Kidney (tissue), 14 donors: ENCODE data around the gene DLGAP1. TPM values are rescaled to one million over a fixed set of nuclear protein-coding genes. Genes with fewer than 3 reads are reported as not detected.

Experiments
- DNase-seq, 5 donors: peaks; one replicate each; pipeline ENCODE4 v3.0.0-alpha.2; 2013 to 2020
- FAIRE-seq: peaks from 2 replicates; lab custom pipeline; 2012; peaks lifted over from hg19 to GRCh38; lab: Jason Lieb, UNC
- H3K27ac ChIP-seq, 2 donors: one replicate each; pipeline ENCODE4 v1.7.0; 2013; ENCODE audit warnings: low read depth in 2 of 2, low read length in 2 of 2, inconsistent platforms in 1 of 2
- H3K27me3 ChIP-seq: one replicate; pipeline ENCODE4 v1.7.1; 2013; ENCODE audit warnings: low read length, inconsistent platforms; ENCODE audit not compliant: control insufficient read depth, insufficient read depth
- H3K36me3 ChIP-seq, 3 donors: one replicate each; pipeline versions ENCODE4 v1.7.0 to v1.7.1; 2013; ENCODE audit warnings: low read length in 3 of 3, control low read depth in 1 of 3, inconsistent platforms in 1 of 3; ENCODE audit not compliant: insufficient read depth in 3 of 3, control insufficient read depth in 2 of 3
- H3K4me1 ChIP-seq, 3 donors: one replicate each; pipeline versions ENCODE4 v1.7.0 to v1.7.1; 2013; ENCODE audit warnings: low read length in 3 of 3, inconsistent platforms in 1 of 3, low read depth in 1 of 3; ENCODE audit not compliant: control insufficient read depth in 2 of 3, insufficient read depth in 2 of 3
- H3K4me3 ChIP-seq, 3 donors: one replicate each; pipeline versions ENCODE4 v1.7.0 to v1.8.1; 2013; ENCODE audit warnings: low read length in 3 of 3, control low read depth in 1 of 3, inconsistent platforms in 1 of 3
- H3K9ac ChIP-seq, 3 donors: one replicate each; pipeline versions ENCODE4 v1.7.0 to v1.7.1; 2013; ENCODE audit warnings: low read length in 3 of 3, control low read depth in 1 of 3, inconsistent platforms in 1 of 3
- H3K9me3 ChIP-seq, 3 donors: one replicate each; pipeline versions ENCODE4 v1.7.0 to v1.7.1; 2013; ENCODE audit warnings: low read length in 3 of 3, control low read depth in 1 of 3, inconsistent platforms in 1 of 3; ENCODE audit not compliant: control insufficient read depth in 2 of 3, insufficient read depth in 1 of 3
- CTCF ChIP-seq: IDR thresholded peaks from 3 replicates; pipeline ENCODE4 v1.5.1; 2012; ENCODE audit warnings: mild to moderate bottlenecking, moderate library complexity, borderline replicate concordance; ENCODE audit not compliant: insufficient read depth; ENCODE audit errors: extremely low read depth
- intact Hi-C: fragments of 100-400 bp; cut with DNase I; formaldehyde crosslinking; loops from one replicate; pipeline ENCODE4 v1.11.1; 2022
- polyA plus RNA-seq: library from polyadenylated mRNA; stranded (reverse); fragments of 350-450 nt; fragmentation: Illumina TruSeq; extraction: RNeasy Lipid Tissue Mini Kit (QIAGEN cat#74804); gene quantifications from one replicate; pipeline ENCODE4 v1.2.3, GENCODE V29; 2014; ENCODE audit warnings: low read depth, low replicate concordance; ENCODE audit not compliant: insufficient read depth
- total RNA-seq: library from RNA; stranded (reverse); fragmentation: NEBNext Ultra II Directional; extraction: Animal tissue kit (Norgen Biotek cat#: 25700); gene quantifications from one replicate; pipeline ENCODE4 v1.2.1, GENCODE V29; 2021
- donor health status: control.
- donor health status: control.
- donor health status: control.
- donor health status: control.
- donor health status: control.
- donor health status: DM: yes; HTN: yes; CAD: no.
- donor health status: Normal renal cell carcinoma (clear cell type).

Gene DLGAP1
- total and polyA plus RNA-seq, 2 donors from 2014 or later: 1.2 to 32.8 TPM

- Histone ChIP-seq H3K36me3 (no peaks in the 10 kb centered on the region), H3K4me3 (no peak overlapping the region), H3K9me3 (no peaks in the 10 kb centered on the region), H3K27ac (no peak overlapping the region), H3K27me3 (no peaks in the 10 kb centered on the region), H3K9ac (no peak overlapping the region), H3K4me1 (no peaks in the 10 kb centered on the region)
- intact Hi-C loops: no loop called here
- DNase-seq (no peak), FAIRE-seq (no peak)
- TF ChIP-seq CTCF: no peak
These were observed 504.3 kb downstream of the DLGAP1 start for GRCh38 chr18:3950668-3951404.

- no peaks in the 10 kb centered on the region for H3K27me3 ChIP-seq
- intact Hi-C loops: no loop called here
- H3K36me3 ChIP-seq: no peaks in the 10 kb centered on the region
- H3K27ac ChIP-seq: no peak overlapping the region
- H3K4me3 ChIP-seq: no peak overlapping the region
- H3K4me1 ChIP-seq: no peaks in the 10 kb centered on the region
- no peaks in the 10 kb centered on the region for H3K9me3 ChIP-seq
- FAIRE-seq (no peak), DNase-seq (no peak)
- TF ChIP-seq CTCF: no peak
- H3K9ac ChIP-seq: no peak overlapping the region
These were observed 506.1 kb downstream of the DLGAP1 start for GRCh38 chr18:3948958-3949357.

- FAIRE-seq (no peak), DNase-seq (no peak)
- Histone ChIP-seq H3K9me3 (no peaks in the 10 kb centered on the region), H3K36me3 (no peaks in the 10 kb centered on the region), H3K4me3 (no peak overlapping the region), H3K9ac (no peak overlapping the region), H3K27ac (no peak overlapping the region), H3K27me3 (no peaks in the 10 kb centered on the region), H3K4me1 (no peaks in the 10 kb centered on the region)
- TF ChIP-seq CTCF: no peak
- intact Hi-C loops: no loop called here
These were observed 507.7 kb downstream of the DLGAP1 start for GRCh38 chr18:3947383-3947782.
